ENCODE data around the gene MLF2.

GRCh38 chr12:6758506-6759095 is 5.7 kb upstream of the MLF2 start:
- TF ChIP-seq, protein P1, sequence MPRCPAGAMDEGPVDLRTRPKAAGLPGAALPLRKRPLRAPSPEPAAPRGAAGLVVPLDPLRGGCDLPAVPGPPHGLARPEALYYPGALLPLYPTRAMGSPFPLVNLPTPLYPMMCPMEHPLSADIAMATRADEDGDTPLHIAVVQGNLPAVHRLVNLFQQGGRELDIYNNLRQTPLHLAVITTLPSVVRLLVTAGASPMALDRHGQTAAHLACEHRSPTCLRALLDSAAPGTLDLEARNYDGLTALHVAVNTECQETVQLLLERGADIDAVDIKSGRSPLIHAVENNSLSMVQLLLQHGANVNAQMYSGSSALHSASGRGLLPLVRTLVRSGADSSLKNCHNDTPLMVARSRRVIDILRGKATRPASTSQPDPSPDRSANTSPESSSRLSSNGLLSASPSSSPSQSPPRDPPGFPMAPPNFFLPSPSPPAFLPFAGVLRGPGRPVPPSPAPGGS (CRISPR knock-in tag; IDR thresholded peaks at IDR 0.05) = no peak
- TF ChIP-seq ZNF510 (CRISPR knock-in tag; IDR thresholded peaks at IDR 0.05; ENCODE audit: low read depth) (no peak), ZNF607 (CRISPR knock-in tag; IDR thresholded peaks at IDR 0.05; ENCODE audit: borderline replicate concordance) (no peak), ATF1 (CRISPR knock-in tag; IDR thresholded peaks at IDR 0.05) (no peak), ZNF274 (CRISPR knock-in tag; IDR thresholded peaks at IDR 0.05) (no peak), EP300 (IDR thresholded peaks at IDR 0.05; ENCODE audit: low read depth in 2 of 2, low read length in 2 of 2) (no peak), EP300 (CRISPR knock-in tag; IDR thresholded peaks at IDR 0.05; ENCODE audit: borderline replicate concordance) (no peak), ZNF10 (CRISPR knock-in tag; IDR thresholded peaks at IDR 0.05; ENCODE audit: borderline replicate concordance, low read depth) (no peak), HDAC1 (CRISPR knock-in tag; IDR thresholded peaks at IDR 0.05) (no peak), ZNF800 (CRISPR knock-in tag; IDR thresholded peaks at IDR 0.05) (no peak), EZH2 (conservative IDR thresholded peaks at IDR 0.05; ENCODE audit: low read depth, low read length) (no peak)
- TF ChIP-seq, protein P2, sequence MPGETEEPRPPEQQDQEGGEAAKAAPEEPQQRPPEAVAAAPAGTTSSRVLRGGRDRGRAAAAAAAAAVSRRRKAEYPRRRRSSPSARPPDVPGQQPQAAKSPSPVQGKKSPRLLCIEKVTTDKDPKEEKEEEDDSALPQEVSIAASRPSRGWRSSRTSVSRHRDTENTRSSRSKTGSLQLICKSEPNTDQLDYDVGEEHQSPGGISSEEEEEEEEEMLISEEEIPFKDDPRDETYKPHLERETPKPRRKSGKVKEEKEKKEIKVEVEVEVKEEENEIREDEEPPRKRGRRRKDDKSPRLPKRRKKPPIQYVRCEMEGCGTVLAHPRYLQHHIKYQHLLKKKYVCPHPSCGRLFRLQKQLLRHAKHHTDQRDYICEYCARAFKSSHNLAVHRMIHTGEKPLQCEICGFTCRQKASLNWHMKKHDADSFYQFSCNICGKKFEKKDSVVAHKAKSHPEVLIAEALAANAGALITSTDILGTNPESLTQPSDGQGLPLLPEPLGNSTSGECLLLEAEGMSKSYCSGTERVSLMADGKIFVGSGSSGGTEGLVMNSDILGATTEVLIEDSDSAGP (CRISPR knock-in tag; IDR thresholded peaks at IDR 0.05; ENCODE audit: borderline replicate concordance) = no peak
